ENCODE data around the gene FAM47E.

The FAM47E gene

DNA sequence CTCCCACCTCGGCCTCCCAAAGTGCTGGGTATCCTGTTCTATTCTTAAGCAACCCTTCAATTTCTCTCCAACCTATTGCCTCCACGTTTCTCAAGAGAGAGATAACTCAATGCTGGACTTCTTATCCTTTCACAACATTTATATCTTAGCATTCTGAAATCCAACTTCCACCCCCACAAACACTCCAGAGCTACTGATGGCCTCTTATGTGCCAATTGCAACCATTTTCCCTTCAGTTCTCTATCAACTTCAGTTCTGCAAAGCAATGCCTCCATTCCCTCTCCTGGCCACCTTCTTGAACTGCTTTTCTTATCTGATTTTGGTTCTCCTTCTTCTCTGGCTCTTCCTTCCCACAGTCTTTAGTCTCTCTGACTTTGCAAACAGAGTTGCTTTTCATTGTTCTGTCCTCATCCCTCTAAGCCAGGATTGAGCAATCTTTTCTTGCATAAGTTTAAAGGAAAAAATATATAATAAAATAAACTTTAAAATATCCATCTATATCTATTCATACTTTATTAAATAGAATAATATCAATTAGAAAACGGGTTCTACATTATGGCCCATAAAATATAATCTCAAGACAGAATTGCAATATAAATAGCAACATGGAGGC is 51.4 kb downstream of the FAM47E start:
- no peak for FAIRE-seq

DNA sequence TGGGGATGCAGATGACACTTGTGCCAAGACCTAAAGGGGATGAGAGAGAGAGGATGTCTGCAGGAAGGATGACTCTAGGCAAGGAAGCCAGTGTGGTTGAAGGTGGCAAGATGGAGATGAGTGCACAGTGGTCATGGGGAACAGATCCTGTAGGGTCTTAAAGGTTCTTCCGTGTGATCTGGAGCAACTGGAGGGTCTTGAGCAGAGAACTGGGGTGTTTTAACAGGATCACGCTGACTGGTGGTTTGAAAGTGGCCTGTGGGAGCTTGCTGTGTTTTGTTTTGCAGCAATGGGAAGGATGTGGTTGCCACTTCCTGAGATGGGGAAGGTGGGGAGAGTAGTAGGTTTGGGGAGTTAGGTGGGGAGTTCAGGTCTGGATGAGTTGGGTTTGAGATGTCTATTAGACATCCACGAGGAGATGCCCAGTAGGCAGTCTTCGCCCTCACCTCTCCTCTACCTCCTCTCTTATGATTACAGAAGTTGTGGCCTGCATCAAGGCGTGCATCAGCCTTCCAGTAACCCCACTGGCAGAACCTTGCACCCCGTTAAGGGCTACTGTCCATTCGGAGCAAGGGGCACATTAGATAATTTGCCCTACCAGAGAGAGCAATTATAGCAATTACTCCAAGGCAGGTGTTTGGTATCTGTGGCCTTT is 53.6 kb downstream of the FAM47E start:
- FAIRE-seq, result no peak

GRCh38 chr4:76305971-76306881 is 54.7 kb downstream of the FAM47E start, which contains the start of gene STBD1:
STBD1 (plus strand) TSS chr4:76306733; CDS start chr4:76306770, 37 bp downstream.
- FAIRE-seq, result no peak

DNA sequence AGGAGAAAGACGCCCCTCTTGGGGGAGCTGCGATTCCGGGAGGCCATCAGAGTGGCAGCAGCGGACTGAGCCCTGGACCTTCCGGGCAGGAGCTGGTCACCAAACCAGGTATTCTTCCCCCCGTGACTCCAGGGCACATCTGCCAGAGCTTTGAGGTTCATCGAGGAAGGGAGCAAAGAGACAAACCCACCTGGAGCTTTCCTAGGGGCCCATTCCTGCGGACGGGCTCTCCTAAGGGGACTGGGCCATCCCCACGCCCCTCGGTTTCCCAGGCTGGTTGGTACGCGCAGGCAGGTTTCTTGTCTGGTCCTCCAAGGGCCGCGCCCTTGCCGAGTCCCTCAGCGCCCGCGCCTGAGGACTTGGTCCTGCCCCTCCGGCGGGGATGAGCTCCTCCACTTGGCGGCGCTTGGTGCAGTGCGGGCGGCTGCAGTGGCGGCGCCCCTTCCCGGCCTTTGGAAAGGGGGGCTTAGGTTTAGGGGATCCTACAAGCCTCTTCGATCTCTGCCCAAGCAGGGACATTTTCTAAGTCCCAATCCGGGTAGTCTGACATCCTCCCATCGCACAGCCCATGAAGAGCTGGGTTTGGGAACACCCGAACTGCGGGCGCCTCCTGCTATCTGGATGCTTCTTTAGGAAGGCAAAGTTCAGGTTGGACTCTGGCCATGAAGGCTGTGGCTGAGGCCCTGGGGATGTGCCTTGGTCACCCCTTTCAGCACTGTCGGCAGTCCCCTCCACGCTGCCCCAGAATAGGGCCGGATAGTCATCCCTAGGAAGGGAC is 55.5 kb downstream of the FAM47E start:
- FAIRE-seq, result no peak

- no peak for FAIRE-seq
These were observed 56.1 kb downstream of the FAM47E start for GRCh38 chr4:76307660-76308014.

GRCh38 chr4:76308548-76308947 is 57.0 kb downstream of the FAM47E start:
- no peak for FAIRE-seq

DNA sequence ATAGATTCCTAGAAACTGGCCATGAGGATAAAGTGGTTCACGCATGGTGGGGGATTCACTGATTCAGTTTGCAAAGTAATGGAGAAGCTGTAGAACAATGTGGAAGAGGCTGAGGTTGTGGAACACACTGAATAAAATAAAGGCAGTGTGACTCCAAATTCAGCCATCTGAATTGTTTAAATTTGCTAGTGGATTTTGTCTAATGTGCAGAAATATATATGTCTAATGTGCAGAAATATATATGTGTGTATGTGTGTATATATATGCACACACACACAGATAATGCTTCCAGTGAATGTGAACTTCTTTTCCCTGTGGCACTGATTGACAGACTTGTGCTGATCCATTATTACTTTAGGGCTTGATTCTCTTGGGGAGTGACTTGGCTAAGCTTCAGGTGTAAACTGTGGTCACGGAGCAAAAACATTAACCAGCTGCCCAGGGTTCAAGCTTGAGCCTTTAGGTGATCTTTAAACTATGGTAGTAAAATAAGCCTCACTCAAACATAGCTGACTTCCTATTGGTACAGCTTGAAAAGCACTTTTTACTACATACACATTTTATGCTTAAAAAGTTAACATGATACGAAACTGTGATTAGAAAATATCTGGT is 58.5 kb downstream of the FAM47E start:
- no peak for FAIRE-seq

DNA sequence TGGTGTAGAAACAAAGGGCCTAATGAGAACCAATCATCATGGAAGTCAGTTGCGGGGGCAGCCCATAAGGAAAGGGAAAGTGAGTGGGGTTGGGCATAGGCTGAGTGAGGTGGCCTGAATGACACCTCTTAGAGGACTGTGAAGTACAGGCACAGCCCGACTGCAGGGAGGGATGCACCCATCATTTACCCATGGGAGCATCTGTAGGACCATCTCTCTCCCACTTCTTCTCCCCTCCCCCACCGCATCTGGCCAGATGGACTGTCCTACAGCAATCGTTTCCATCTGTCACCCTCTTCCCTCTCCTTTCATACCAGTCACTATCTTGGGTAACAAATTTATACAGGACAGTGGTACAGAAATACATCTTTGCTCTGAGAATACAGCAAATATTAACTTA is 59.2 kb downstream of the FAM47E start:
- no peak for FAIRE-seq

DNA sequence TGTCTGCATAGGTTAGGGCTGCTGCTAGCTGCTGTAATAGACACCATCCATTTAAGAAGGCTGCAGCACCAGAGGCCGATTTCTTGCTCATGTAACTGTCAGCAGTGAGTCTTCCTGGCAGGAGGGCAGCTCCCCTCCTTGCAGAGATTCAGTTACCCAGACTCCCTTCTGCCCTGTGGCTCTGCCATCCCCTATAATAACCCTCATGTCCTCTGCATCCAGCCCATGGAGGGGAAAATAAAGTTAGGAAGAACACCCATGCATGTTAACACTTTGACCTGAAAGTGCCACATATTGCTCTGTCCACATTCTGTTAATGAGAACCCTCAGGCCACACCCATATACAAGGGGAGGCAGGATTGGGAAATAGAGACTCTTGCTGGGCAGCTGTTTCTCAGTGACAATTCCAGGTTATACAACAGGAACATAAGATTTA is 60.4 kb downstream of the FAM47E start:
- no peak for FAIRE-seq

DNA sequence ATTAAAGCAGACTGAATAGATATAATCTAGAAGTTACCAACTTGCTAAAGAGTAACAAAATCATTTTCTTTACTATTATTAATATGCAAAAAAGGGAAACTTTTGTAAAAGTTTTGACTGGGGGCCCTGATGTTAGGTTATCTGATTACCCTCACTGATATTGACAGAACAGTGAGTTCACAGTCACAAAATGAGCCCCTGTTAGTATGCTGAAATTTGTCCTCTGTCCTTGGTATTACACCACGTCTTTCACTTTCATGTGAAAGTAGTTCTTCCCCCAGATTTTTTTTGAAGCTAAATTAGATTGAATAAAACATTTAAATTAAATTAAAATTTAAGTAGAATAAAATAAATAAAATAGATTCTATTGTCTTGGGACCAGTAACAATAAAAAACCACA is 60.9 kb downstream of the FAM47E start:
- FAIRE-seq, result peak; percentile 73

GRCh38 chr4:76313547-76313946 is 62.0 kb downstream of the FAM47E start:
- no peak for FAIRE-seq

DNA sequence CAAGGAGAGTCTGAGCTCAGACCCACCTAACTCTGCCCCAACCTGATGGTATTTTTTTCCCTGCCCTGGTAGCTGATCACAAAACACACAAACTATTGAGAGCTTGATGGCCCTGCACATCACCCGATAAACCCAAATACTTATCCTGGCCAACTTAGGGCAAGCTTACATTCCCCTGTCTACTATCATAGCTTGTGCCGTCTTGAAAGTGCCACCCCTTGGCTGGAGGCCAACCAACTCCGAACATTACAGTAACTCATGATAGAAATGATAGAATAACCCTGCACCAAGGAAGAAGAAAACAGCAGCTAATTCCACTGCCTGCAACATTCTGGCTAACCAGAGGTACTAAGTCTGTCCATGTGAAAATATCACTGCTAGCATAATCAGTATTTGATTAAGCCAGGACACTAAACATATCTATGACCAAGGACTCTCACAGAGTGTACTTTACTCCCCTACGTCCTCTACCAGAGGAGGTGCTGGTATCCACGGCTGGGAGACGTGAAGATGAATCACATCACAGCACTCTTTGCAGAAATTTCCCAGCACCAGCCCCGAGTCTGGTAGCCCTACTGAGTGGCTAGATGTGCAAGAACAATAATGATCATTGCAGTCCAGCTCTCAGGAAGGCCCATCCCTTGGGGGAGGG is 63.9 kb downstream of the FAM47E start:
- no peak for FAIRE-seq

- no peak for FAIRE-seq
These were observed 64.6 kb downstream of the FAM47E start for GRCh38 chr4:76316131-76316530.

DNA sequence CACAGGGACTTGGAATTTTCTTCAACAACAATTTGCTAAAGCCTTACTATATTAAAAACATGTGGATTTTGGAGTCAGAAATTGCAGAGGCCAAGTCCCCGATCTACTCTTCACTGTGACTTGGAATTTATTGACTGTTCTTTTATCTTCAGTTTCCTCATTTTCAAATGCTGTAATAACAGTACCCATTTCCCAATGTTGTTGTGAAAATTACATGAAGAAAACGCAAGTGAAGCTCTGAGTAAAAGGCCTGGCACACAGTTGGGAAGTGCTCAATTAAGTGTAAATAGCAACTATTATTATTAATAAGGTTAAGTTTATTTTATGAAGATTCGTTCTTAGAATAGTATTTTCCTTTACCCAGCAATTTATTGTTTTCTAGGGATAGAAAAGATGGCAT is 70.7 kb downstream of the FAM47E start:
- FAIRE-seq, result no peak

DNA sequence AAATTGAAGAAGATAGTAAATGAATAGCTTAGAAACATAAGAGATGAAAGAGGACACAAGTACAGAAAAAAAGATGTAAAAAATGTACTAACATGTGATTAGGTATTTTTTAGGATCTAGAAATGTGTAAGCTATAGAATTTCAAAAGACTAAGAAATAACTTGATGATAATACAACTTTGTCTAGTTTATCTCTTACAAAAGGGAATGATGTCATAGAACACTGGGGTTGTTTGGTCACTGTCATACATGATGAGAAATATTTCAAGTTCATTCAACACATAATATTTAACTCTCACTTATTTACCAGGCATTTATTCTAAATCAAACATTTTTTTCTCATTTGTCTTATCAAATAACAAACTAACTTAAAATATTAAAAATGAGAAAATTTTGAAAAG is 73.6 kb downstream of the FAM47E start:
- FAIRE-seq, result no peak

DNA sequence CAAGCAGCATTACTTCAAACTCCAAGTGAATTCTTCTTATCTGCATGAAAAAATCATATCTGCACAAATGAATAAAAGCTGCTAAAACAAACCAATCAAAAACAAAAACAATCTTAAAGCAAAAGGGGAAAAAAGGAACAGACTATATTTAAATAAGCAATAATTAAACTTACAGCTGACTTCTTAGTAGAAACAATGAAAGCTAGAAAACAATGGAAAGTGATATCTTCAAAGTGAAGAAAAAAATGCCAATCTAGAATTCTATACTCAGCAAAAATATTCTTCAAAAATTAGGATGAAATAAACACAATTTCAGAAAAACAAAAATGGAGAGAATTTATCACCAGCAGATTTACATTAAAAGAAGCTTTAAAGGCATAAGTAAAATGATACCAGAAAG is 75.0 kb downstream of the FAM47E start:
- FAIRE-seq, result peak; percentile 80
